OCI-LY1 (cell line): ENCODE measurements around the gene AP2A2.
"Not testable (repeated sequence)": the region's sequence is repeated elsewhere in the genome, so short reads cannot be mapped to it uniquely, and the experiment has no call there.

Source experiments
- H2AFZ ChIP-seq: fragments of 200-600 bp; sonication (generic), shearing (Covaris generic); 2 replicates; pipeline ENCODE4 v1.6.0; 2014; ENCODE audit warnings: antibody characterized with exemption, mild to moderate bottlenecking, low read length
- H3F3A ChIP-seq: fragments of 200-600 bp; sonication (generic), shearing (Covaris generic); 2 replicates; pipeline ENCODE4 v1.6.0; 2014; ENCODE audit warnings: mild to moderate bottlenecking, antibody characterized with exemption, low read length, moderate library complexity; ENCODE audit not compliant: insufficient read depth
- H3K27ac ChIP-seq: fragments of 200-600 bp; sonication (generic); 2 replicates; pipeline ENCODE4 v1.5.1; 2014; ENCODE audit warnings: low read length, mixed run types, mild to moderate bottlenecking, low read depth; ENCODE audit not compliant: poor library complexity, severe bottlenecking
- H3K27me3 ChIP-seq: fragments of 200-600 bp; sonication (generic); 2 replicates; pipeline ENCODE4 v1.6.0; 2014; ENCODE audit warnings: antibody characterized with exemption, mild to moderate bottlenecking, low read length, moderate library complexity; ENCODE audit not compliant: insufficient read depth
- H3K36me3 ChIP-seq: fragments of 200-600 bp; sonication (generic); 2 replicates; pipeline ENCODE4 v1.6.1; 2014; ENCODE audit warnings: mild to moderate bottlenecking, antibody characterized with exemption, low read length, moderate library complexity, mixed read lengths; ENCODE audit not compliant: insufficient read depth
- H3K4me1 ChIP-seq: fragments of 200-600 bp; sonication (generic); 2 replicates; pipeline ENCODE4 v1.5.1; 2014; ENCODE audit warnings: mild to moderate bottlenecking, low read length, moderate library complexity; ENCODE audit not compliant: insufficient read depth, severe bottlenecking
- H3K4me2 ChIP-seq: fragments of 200-600 bp; sonication (generic), shearing (Covaris generic); 2 replicates; pipeline ENCODE4 v1.6.1; 2014; ENCODE audit warnings: low read length
- H3K4me3 ChIP-seq: fragments of 200-600 bp; sonication (generic); 2 replicates; pipeline ENCODE4 v1.5.1; 2014; ENCODE audit warnings: low read length, low read depth, mild to moderate bottlenecking, mixed read lengths; ENCODE audit not compliant: poor library complexity, severe bottlenecking
- H3K79me2 ChIP-seq: fragments of 200-600 bp; shearing (Covaris generic); 2 replicates; pipeline ENCODE4 v1.6.1; 2016; ENCODE audit warnings: mixed run types, low read length, mixed read lengths; ENCODE audit not compliant: insufficient read depth
- H3K9ac ChIP-seq: fragments of 200-600 bp; sonication (generic), shearing (Covaris generic); 2 replicates; pipeline ENCODE4 v1.6.1; 2014; ENCODE audit warnings: mild to moderate bottlenecking, low read length, mixed read lengths
- H3K9me2 ChIP-seq: fragments of 200-600 bp; sonication (generic), shearing (Covaris generic); 2 replicates; pipeline ENCODE4 v1.6.1; 2014; ENCODE audit warnings: low read depth, mild to moderate bottlenecking, low read length, mixed read lengths
- H3K9me3 ChIP-seq: fragments of 200-600 bp; shearing (Covaris generic); 2 replicates; pipeline ENCODE4 v1.6.1; 2014; ENCODE audit warnings: low read length, mixed read lengths
- H4K20me1 ChIP-seq: fragments of 200-600 bp; sonication (generic), shearing (Covaris generic); 2 replicates; pipeline ENCODE4 v1.6.0; 2016; ENCODE audit warnings: mild to moderate bottlenecking, low read length; ENCODE audit not compliant: insufficient read depth
- EZH2 ChIP-seq: fragments of 200-600 bp; sonication (generic), shearing (Covaris generic); IDR thresholded peaks from 2 replicates; pipeline ENCODE4 v1.8.0; 2017; ENCODE audit warnings: borderline replicate concordance, mixed run types, mild to moderate bottlenecking, antibody characterized with exemption, low read length, moderate library complexity, mixed read lengths
- TF ChIP-seq, protein P1 (sequence below): fragments of 200-600 bp; sonication (generic), shearing (Covaris generic); IDR thresholded peaks from 2 replicates; pipeline ENCODE4 v1.5.1; 2017; ENCODE audit warnings: mild to moderate bottlenecking, antibody characterized with exemption, low read length, moderate library complexity, mixed read lengths

Gene AP2A2

DNA sequence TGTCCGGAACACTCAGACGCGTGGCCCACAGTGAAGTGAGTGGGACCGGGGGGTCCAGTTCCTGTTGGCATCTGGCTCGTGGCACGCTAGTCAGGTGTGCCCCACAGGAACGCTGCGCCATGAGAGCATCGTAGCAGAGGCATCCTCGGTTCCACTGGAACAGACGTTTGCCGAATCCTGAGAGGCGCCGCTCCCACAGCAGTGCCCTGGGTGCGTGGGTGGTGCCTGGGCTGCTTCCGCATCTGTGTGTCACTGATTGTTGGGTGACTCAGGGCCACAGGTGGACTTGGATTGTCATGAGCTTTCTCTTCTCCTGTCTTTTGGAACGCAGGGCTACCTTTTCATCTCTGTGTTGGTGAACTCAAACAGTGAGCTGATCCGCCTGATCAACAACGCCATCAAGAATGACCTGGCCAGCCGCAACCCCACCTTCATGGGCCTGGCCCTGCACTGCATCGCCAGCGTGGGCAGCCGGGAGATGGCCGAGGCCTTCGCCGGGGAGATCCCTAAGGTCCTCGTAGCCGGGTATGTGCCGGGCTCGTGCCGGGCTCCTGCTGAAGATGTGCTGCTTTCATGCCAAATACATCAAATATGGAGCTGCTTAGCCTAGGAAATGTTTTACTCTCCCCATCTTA lies 46.2 kb downstream of the AP2A2 start:
- Histone ChIP-seq H3K9ac (no peak overlapping the region), H3K4me3 (no peak overlapping the region), H3K79me2 (no peaks in the 10 kb centered on the region), H3K27ac (no peak overlapping the region), H3K36me3 (peaks cover 30% of the 10 kb centered on the region; the same call in 1 of the 2 replicates), H3K4me2 (no peak overlapping the region), H3K9me2 (no peaks in the 10 kb centered on the region), H3K27me3 (no peaks in the 10 kb centered on the region), H3F3A (no peaks in the 10 kb centered on the region), H2AFZ (no peak overlapping the region), H4K20me1 (no peaks in the 10 kb centered on the region), H3K4me1 (peaks cover 35% of the 10 kb centered on the region), H3K9me3 (no peaks in the 10 kb centered on the region)
- TF ChIP-seq EZH2, result no peak
- TF ChIP-seq, protein P1, sequence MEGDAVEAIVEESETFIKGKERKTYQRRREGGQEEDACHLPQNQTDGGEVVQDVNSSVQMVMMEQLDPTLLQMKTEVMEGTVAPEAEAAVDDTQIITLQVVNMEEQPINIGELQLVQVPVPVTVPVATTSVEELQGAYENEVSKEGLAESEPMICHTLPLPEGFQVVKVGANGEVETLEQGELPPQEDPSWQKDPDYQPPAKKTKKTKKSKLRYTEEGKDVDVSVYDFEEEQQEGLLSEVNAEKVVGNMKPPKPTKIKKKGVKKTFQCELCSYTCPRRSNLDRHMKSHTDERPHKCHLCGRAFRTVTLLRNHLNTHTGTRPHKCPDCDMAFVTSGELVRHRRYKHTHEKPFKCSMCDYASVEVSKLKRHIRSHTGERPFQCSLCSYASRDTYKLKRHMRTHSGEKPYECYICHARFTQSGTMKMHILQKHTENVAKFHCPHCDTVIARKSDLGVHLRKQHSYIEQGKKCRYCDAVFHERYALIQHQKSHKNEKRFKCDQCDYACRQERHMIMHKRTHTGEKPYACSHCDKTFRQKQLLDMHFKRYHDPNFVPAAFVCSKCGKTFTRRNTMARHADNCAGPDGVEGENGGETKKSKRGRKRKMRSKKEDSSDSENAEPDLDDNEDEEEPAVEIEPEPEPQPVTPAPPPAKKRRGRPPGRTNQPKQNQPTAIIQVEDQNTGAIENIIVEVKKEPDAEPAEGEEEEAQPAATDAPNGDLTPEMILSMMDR, result no peak

DNA sequence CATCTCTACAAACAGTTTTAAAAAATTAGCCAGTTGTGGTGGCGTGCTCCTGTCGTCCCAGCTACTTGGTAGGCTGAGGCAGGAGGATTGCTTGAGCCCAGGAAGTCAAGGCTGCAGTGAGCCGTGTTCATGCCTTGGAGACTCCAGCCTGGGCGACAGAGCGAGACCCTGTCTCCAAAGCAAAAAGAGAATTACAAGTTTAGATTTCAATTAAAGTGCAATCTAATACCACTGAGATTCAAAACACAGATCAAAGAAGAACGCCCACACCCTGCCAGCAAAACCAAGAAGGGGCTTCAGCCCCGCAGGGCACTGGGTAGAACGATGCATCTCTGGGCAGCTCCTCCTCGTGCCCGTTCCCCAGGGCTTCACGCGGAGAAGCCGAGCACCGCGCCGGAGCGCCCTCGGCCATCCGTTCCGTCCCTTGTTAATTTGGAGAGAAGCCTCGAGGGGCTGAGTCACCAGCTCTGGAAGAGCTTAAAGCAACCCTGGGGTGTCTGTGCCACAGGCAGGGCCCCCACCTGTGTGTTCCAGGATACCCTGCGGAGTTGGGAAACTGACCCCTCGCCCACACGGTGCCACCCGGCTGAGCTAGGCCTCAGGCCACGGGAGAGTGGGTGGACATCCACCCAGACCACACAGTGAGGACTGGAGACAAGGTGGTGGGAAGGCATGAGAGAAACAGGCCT lies 47.0 kb downstream of the AP2A2 start:
- TF ChIP-seq, protein P1, result no peak
- no peak for TF ChIP-seq EZH2
- Histone ChIP-seq H3K4me2 (no peak overlapping the region), H4K20me1 (no peaks in the 10 kb centered on the region), H3F3A (no peaks in the 10 kb centered on the region), H3K9me2 (no peaks in the 10 kb centered on the region), H3K9me3 (no peaks in the 10 kb centered on the region), H3K9ac (no peak overlapping the region), H3K27me3 (no peaks in the 10 kb centered on the region), H3K4me1 (peaks cover 32% of the 10 kb centered on the region), H3K27ac (no peak overlapping the region), H2AFZ (no peak overlapping the region), H3K4me3 (no peak overlapping the region), H3K36me3 (peaks cover 30% of the 10 kb centered on the region; the same call in 1 of the 2 replicates), H3K79me2 (no peaks in the 10 kb centered on the region)

DNA sequence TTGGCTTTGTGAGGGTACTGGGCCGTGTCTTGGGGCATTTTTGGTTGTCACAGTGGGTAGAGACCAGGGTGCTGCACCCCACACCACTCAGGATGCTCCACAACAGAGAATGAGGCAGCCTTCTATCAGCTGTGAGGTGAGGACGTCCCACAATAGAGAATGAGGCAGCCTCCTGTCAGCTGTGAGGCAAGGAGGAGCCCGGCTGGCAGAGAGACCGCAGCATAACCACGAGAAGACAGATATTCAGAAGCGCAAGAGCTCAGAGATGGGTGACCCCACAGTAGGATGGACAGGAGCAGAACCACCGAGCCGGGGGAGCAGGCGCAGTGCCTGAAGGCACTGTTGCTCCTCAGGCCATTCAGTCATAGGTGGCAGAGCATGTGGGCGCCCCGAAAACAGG lies 47.6 kb downstream of the AP2A2 start:
- Histone ChIP-seq H3K9ac (no peak overlapping the region), H3K9me3 (no peaks in the 10 kb centered on the region), H3K4me2 (no peak overlapping the region), H3K79me2 (no peaks in the 10 kb centered on the region), H4K20me1 (no peaks in the 10 kb centered on the region), H3K27ac (no peak overlapping the region), H3K27me3 (no peaks in the 10 kb centered on the region), H3K4me3 (no peak overlapping the region), H3K36me3 (peaks cover 31% of the 10 kb centered on the region; the same call in 1 of the 2 replicates), H2AFZ (no peak overlapping the region), H3K4me1 (peaks cover 27% of the 10 kb centered on the region), H3F3A (no peaks in the 10 kb centered on the region), H3K9me2 (no peaks in the 10 kb centered on the region)
- TF ChIP-seq, protein P1, result no peak
- TF ChIP-seq EZH2, result no peak

DNA sequence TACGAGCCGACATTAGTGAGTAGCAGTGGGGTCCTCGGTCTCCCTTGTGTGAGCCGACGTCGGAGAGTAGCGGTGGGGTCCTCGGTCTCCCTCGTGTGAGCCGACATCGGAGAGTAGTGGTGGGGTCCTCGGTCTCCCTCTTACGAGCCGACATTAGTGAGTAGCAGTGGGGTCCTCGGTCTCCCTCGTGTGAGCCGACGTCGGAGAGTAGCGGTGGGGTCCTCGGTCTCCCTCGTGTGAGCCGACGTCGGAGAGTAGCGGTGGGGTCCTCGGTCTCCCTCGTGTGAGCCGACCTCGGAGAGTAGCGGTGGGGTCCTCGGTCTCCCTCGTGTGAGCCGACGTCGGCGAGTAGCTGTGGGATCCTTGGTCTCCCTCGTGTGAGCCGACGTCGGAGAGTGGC lies 49.7 kb downstream of the AP2A2 start:
- H2AFZ ChIP-seq, H3K27me3 ChIP-seq, H3K27ac ChIP-seq, H3K9ac ChIP-seq, H4K20me1 ChIP-seq, H3K79me2 ChIP-seq, H3K4me2 ChIP-seq, H3K9me2 ChIP-seq, H3K4me1 ChIP-seq, H3K9me3 ChIP-seq, H3K4me3 ChIP-seq, H3F3A ChIP-seq: not testable (repeated sequence)
- peaks cover 38% of the 10 kb centered on the region; the same call in 1 of the 2 replicates for H3K36me3 ChIP-seq
